Measurements from ENCODE around the gene ITGA1.

DNA sequence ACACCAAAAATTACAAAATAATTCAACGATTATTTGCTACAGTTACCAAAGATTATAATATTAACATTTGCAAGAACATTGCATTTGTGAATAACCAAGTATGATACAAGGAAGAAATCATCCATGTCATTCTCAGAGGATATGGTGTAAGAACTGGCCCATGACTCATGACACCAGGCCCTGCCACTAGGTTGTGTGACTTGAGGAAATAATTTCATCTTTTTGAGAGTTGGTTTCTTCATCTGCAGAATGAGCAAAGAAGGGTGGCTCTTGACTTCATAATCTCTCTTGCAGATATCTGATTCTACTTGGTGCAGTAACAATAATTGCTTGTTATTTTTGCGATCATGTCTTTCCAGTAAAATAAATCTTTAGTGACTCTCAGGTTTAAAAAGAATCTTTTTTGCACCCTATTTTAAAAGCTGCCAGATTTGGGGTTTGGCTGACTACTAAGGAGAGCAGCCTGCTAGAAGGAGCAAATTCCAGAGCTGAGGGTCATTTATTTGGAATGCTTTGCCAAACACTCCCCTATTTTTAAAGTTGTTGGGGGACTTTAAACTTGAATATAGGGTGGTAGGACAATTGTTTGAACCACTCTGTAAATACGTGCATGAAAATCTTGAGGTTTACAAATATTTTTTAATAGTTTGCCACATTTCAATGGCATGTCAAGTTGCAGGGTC lies 23.5 kb downstream of the ITGA1 start:
- TF ChIP-seq CTCF (IDR thresholded peaks at IDR 0.05) (no peak), POLR2AphosphoS5 (IDR thresholded peaks at IDR 0.05) (no peak)
